Activated naive CD4-positive, alpha-beta T cell treated with anti-CD3 and anti-CD28 coated beads, Interleukin-2, amount 50 U/mL, for 24 hours (primary cell): ENCODE results near the gene PAQR8.

Source experiments
- H3K27ac Mint-ChIP-seq: one replicate; pipeline ENCODE4 v1.8.0; 2021; ENCODE audit warnings: mild to moderate bottlenecking, mixed read lengths
- H3K27me3 Mint-ChIP-seq: one replicate; pipeline ENCODE4 v1.8.0; 2021; ENCODE audit warnings: mixed read lengths
- H3K36me3 Mint-ChIP-seq: one replicate; pipeline ENCODE4 v1.8.0; 2021; ENCODE audit warnings: mixed read lengths
- H3K4me1 Mint-ChIP-seq: one replicate; pipeline ENCODE4 v1.8.0; 2021; ENCODE audit warnings: mixed read lengths
- H3K4me3 Mint-ChIP-seq: one replicate; pipeline ENCODE4 v1.8.0; 2021; ENCODE audit warnings: mild to moderate bottlenecking, mixed read lengths
- H3K9me3 Mint-ChIP-seq: one replicate; pipeline ENCODE4 v1.8.0; 2021; ENCODE audit warnings: mixed read lengths

The PAQR8 gene

DNA sequence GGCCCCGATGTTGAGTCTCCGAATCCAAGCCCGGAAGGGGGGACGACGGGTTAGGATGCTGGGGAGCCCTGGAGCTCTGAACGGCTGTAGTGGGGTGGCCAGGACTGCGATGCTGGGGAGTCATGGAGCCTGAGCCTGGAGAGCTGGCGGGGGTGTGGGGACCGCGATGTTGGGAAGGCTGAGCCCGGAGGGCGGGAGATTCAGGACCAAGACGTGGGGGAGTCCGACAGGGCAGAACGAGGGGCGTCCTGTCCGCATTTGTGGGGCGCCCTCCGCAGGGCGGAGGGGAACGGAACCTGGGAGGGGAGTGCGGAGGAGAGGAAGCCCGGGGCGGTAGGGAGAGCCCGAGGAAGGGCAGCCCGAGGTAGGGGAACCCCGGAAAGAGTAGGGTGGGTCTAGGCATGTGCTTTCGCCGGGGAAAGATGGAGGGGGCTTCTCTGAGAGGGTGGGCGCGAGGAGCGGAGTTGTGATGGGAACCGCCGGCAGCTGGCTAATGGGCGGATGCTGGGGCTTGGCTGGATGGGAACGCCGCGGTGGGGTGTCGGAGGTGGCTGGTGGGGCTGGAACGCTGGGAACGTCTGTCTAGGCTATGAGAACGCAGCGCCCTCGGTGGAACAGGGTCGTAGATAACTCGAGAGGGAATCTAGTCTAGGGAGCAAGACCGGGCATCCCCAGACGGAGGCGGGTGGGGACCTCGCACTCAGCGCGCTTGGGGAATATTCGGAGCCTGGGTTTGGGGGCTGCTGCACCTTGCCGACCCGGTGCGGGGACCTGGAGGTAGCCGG lies 684 bp downstream of the PAQR8 start:
- Mint-ChIP-seq H3K9me3 (no peaks in the 10 kb centered on the region), H3K4me1 (peaks cover 51% of the 10 kb centered on the region), H3K36me3 (peaks cover 2% of the 10 kb centered on the region), H3K4me3 (peak overlapping the region; percentile 95), H3K27ac (peak overlapping the region; percentile 96), H3K27me3 (no peaks in the 10 kb centered on the region)

DNA sequence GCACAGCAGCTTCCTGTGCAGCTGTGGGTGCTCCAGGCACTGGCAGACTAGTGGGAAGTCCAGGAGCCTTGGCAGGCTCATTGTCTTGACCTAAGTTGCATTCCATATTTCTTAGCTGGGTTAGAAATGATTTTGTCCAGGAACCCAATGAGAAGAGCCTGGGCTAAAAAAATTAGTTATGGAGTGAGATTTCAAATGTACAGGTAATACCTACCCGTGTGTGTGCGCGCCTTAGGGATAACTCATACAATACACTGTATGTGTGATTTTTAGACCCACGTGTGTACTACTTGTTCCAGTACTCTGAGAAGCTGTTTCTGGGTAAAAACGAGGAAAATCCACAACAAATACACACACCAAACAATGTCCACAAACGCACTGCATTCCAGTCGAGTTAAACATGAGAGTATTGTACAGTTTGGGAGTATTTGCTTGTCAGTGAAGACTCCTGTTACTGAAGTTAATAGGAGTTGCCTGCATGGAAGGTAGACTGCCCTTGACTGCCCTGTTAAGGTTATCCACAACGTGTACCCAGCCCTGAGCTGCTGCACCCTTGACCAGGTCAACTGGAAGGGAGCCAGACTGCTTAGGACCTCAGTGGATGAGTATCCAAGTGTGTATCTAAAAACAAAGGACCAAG lies 1.4 kb downstream of the PAQR8 start:
- Mint-ChIP-seq H3K4me3 (peak overlapping the region; percentile 95), H3K27ac (peak overlapping the region; percentile 96), H3K9me3 (no peaks in the 10 kb centered on the region), H3K27me3 (no peaks in the 10 kb centered on the region), H3K4me1 (peaks cover 59% of the 10 kb centered on the region), H3K36me3 (peaks cover 6% of the 10 kb centered on the region)

DNA sequence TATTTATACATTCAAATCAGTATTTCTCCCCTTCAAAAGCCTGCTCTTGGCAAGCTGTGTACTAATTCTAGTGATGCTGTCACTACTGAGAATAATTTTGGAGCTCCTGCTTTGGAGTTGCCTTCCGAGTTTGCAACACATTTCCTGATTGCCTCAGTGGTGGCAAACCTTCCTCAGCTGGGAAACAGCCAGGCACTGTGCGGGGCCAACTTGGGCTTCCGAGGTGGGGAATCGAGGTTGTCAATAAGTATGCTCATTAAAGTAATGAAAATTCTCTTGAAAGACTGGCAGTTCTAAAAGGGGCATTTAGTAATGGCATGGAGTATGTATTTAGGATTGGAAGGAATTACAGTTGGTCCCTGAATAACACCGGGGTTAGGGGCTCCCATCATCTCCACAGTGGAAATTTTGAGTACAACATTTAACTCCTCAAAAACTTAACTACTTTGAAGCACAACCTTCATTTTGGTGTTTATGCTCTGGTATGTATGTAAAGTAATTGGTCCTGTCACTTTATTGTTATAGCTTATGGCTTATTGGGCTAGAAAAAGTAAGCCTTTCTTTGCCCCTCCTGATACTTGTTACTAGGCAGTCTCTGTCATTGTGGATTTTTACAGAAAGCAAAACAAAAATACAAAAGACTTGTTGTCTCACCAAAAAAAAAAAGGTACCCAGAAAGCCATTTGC lies 2.7 kb downstream of the PAQR8 start:
- Mint-ChIP-seq H3K27me3 (no peaks in the 10 kb centered on the region), H3K4me3 (peak overlapping the region; percentile 95), H3K4me1 (peaks cover 71% of the 10 kb centered on the region)

DNA sequence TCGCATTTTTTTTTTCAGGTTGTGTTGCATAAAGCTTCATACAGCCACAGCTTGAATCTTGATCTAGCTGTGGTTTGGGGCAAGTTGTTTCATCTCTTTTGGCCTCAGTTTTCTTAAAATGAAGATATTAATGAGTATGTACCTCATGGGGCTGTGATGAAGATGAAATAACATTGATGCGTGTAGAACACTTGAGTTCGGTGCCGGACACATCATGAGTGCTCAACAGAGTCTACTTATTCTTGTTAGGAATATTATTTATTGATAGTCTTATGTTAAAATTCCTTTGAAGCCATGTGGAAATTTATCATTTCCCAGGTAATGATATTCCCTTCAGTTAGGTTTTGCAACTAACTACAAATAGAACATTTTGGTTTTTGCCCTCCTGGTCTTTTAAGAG lies 3.4 kb downstream of the PAQR8 start:
- Mint-ChIP-seq H3K9me3 (no peaks in the 10 kb centered on the region), H3K4me1 (peaks cover 78% of the 10 kb centered on the region), H3K27me3 (no peaks in the 10 kb centered on the region), H3K27ac (peak overlapping the region; percentile 74), H3K36me3 (peaks cover 10% of the 10 kb centered on the region), H3K4me3 (no peak overlapping the region)

More for the DNA sequence above, 2.7 kb downstream of the PAQR8 start:
- Mint-ChIP-seq H3K9me3 (no peaks in the 10 kb centered on the region), H3K27ac (peak overlapping the region; percentile 74), H3K36me3 (peaks cover 10% of the 10 kb centered on the region)

DNA sequence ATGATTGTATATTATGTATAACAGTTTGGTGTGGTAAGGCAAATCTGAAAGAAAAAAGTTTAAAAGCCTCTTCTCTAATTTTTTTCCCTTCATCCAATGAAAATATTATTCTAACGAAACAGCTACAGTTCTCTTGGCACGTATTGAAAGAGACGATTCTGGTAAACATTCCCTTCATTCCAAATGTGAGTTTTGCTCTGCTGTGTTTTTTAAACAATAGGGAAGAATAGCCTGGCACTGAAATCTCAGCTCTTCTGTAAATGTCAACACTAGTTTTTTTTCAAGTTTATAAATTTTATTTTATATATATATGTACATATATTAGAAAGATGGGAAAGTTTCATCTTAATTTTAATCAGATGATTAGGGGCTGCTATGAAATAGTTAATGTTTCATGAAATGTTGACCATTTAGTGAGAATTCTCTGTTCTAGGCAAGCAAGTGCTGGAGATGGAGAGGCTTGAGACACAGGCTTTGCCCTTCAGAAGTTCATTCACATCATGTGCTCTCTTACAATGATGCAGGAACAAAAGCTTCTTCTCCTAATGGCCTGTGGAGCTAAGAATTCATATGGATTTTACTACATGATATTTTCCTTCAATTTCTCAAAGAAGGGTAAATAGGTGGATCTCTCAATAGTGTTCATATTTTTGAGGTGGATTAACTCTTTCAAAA lies 4.1 kb downstream of the PAQR8 start:
- Mint-ChIP-seq H3K9me3 (no peaks in the 10 kb centered on the region), H3K27ac (peak overlapping the region; percentile 30), H3K27me3 (no peaks in the 10 kb centered on the region), H3K4me1 (peaks cover 85% of the 10 kb centered on the region), H3K4me3 (no peak overlapping the region), H3K36me3 (peaks cover 13% of the 10 kb centered on the region)

DNA sequence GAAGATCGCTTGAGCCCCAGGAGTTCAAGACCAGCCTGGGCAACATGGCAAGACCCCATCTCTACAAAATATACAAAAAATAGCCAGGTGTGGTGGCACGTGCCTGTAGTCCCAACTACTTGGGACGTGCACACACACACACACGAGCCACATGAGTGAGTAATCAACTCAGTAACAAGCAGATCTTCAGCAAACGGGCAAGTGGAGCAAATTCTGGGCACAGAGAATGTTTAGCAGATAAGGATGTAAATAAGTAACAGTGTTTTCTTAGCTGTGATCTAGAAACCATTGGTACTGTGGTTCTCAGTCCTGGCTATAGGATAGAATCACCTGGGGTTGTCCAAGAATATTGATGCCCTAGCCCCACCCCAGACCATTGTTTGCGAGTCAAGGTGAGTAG lies 6.1 kb downstream of the PAQR8 start:
- Mint-ChIP-seq H3K4me1 (peaks cover 93% of the 10 kb centered on the region), H3K27ac (peak overlapping the region; percentile 86), H3K36me3 (peaks cover 13% of the 10 kb centered on the region), H3K27me3 (no peaks in the 10 kb centered on the region), H3K9me3 (no peaks in the 10 kb centered on the region), H3K4me3 (no peak overlapping the region)

DNA sequence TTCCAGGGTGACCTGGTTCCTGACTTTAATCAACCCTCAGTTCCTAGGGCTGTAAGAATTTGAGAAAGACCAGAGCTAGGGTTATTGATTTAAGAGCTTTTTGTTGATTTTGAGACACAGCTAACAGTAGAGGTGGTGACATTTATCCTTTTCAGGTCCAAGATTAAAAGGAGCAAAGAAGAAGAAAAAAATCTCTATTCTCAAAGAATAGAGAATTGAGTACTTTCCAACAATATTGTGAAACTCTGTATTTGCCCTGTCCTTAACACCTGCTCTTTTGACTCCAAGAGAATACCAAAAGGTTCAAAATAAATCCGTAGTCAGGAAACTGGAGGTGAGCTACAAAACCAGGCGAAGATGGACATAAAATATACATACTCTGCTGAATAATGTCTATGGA lies 7.3 kb downstream of the PAQR8 start:
- H3K27ac Mint-ChIP-seq, result peak overlapping the region; percentile 79
- no peaks in the 10 kb centered on the region for H3K9me3 Mint-ChIP-seq
- no peaks in the 10 kb centered on the region for H3K27me3 Mint-ChIP-seq
- H3K4me1 Mint-ChIP-seq, result peaks cover 87% of the 10 kb centered on the region
- peaks cover 22% of the 10 kb centered on the region for H3K36me3 Mint-ChIP-seq
- no peak overlapping the region for H3K4me3 Mint-ChIP-seq

DNA sequence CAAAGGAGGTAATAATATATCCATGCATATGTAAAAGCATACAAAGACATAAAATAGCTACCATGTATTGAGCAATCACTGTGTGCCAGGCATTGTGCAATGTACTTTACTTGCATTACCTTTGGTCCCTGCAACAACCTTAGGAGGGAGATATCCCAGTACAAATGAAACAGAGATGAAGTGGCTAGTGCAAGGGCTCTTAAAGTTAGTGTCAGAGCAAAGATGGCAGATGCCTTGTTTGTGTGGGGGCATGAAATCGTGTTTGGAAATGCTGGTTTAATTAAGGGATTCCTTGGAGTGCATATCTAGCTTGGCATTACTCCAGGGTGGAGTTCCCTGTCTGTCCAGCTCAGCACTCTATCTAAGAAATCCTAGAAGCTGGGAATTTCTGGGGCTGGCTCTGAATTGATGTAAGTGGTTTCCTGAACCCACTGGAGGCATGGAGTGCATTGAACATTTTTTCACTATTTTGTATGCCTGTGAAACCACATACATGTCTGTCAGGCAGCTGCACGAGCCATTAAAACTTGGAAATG lies 9.8 kb downstream of the PAQR8 start:
- Mint-ChIP-seq H3K4me1 (peaks cover 85% of the 10 kb centered on the region), H3K9me3 (no peaks in the 10 kb centered on the region), H3K27ac (peak overlapping the region; percentile 65), H3K27me3 (no peaks in the 10 kb centered on the region), H3K4me3 (no peak overlapping the region), H3K36me3 (peaks cover 26% of the 10 kb centered on the region)

DNA sequence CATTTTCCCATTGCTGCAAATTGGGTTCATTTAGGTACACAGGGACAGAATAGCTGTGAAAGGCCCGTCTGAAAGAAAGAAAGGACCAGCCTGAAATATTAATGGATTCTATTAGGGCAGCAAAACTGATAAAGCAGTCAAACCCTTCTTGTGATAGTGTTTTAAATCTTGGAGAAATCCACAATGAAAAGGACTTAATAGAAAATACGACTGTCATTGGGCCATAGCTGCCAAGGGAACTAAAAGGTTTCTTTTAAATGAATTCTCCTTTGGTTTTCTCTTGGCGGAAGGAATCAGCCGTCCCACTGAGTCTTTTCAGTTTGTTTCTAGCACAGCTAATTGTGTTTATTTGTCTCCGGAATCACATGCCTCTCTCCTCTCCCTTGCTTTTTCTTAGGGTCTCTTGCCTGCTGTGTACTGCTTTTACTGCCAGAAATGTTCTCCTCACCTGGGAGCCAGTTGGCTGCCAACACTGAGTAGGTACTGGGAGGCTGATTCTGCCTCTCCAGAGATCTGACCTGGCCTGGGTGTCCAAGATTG lies 11.3 kb downstream of the PAQR8 start:
- H3K4me1 Mint-ChIP-seq, result peaks cover 85% of the 10 kb centered on the region
- no peak overlapping the region for H3K4me3 Mint-ChIP-seq
- peaks cover 23% of the 10 kb centered on the region for H3K36me3 Mint-ChIP-seq
- H3K9me3 Mint-ChIP-seq, result no peaks in the 10 kb centered on the region
- no peaks in the 10 kb centered on the region for H3K27me3 Mint-ChIP-seq
- peak overlapping the region; percentile 85 for H3K27ac Mint-ChIP-seq

DNA sequence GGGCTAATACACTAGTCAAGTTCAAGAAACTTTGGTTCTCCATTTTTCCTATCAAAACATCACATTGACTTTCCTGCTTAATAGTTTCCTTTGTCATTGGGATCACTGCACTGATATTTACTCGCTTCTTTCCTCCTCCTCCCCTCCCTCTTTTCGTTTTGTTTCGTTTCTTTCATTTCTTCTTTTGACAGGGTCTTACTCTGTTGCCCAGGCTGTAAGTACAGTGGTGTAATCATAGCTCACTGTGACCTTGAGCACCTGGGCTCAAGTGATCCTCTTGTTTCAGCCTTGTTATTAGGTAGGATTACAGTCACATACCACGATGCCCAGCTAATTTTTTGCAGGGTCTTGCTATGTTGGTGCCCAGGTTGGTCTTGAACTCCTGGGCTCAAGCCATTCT lies 12.3 kb downstream of the PAQR8 start:
- Mint-ChIP-seq H3K4me3 (no peak overlapping the region), H3K4me1 (peaks cover 81% of the 10 kb centered on the region), H3K27ac (peak overlapping the region; percentile 61), H3K9me3 (no peaks in the 10 kb centered on the region), H3K36me3 (peaks cover 22% of the 10 kb centered on the region), H3K27me3 (no peaks in the 10 kb centered on the region)

DNA sequence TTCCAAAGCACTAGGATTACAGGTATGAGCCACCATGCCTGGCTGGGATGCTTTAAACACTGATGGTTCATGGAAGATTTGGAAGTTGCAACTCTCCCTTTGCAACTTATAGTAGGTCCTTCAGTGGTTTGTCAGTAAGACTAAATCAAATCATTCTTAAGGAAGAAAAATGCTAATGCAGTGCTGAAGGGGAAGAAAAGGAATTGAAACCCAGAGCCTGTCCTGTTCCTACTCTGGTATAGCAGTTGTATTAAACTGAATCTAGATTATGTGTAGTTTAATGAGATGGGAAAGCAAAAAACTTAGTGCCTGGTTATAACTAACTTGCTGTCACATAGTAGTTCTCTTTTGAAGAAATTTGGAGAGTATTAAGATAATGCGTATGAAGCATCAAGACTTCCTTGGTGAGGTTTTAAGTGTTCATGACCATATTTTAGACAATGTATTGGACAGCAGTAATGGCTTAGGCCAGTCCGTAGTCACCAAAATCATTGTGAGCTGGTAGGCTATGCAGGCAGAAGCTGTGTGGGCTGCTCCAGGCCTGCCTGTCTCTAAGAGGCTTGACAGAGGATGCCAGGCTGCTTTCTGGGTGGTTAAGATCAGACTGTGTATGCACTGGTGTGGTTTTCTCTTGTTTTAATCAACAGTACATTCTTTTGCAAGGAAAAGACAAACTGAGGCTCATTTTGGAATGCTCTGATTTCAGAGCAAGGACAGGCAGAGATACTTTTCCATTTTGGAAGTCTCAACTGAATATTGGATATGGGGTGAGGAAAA lies 14.0 kb downstream of the PAQR8 start:
- H3K4me3 Mint-ChIP-seq, result peak overlapping the region; percentile 70
- H3K36me3 Mint-ChIP-seq, result peaks cover 19% of the 10 kb centered on the region
- H3K4me1 Mint-ChIP-seq, result peaks cover 77% of the 10 kb centered on the region
- H3K27me3 Mint-ChIP-seq, result no peaks in the 10 kb centered on the region
- no peaks in the 10 kb centered on the region for H3K9me3 Mint-ChIP-seq
- H3K27ac Mint-ChIP-seq, result peak overlapping the region; percentile 84

DNA sequence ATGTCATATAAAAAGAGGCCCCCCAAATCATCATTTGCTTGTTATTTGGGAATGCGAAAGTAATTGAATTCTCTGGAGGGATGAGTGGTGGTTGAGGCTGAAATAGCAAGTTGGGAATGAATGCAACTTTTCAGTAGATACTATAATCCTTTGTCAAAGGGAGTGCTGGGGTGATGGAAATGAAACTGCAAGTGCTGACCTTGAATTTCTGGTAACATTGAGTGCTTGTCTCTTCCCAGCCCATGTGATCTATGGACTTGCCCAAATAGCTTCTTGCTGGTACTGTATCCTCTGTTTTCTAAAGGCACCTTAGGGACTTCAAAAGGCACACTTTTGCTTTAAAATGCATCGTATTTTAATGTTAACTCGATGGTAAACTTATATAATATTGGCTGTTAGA lies 14.8 kb downstream of the PAQR8 start:
- Mint-ChIP-seq H3K4me3 (peak overlapping the region; percentile 75), H3K27ac (peak overlapping the region; percentile 95), H3K27me3 (no peaks in the 10 kb centered on the region), H3K4me1 (peaks cover 79% of the 10 kb centered on the region), H3K9me3 (no peaks in the 10 kb centered on the region), H3K36me3 (peaks cover 21% of the 10 kb centered on the region)

DNA sequence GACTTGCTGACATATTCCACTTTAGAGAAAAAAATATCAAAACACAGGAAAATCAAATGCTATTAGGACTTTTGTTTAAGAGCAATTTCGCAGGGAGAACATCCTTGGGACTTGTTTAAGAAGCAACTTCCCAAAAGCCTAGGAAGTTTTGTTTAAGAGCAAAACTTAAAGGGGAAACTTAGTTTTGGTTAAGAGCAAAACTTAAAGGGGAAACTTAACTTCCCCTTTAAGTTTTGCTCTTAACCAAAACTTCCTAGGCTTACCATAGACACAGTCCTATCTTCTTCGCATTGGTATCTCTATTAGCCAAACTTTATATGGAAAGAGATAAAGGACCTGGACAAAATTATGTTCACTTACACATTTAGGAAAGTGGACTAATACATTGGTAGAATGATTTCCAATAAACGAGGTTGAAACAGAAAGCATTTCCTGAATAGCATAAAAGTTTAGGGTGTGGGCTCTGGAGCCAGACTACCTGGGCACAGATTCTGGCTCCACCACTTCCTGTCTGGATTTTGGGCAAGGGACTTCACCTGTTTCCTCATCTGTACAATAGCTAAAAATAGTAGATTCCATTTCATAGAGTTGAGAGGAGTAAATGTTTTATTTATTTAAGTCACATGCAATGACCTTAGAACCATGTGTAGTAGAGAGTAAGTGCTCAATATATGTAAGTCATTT lies 15.7 kb downstream of the PAQR8 start:
- Mint-ChIP-seq H3K9me3 (no peaks in the 10 kb centered on the region), H3K4me3 (peak overlapping the region; percentile 75), H3K27me3 (no peaks in the 10 kb centered on the region), H3K27ac (peak overlapping the region; percentile 98), H3K36me3 (peaks cover 25% of the 10 kb centered on the region), H3K4me1 (peaks cover 77% of the 10 kb centered on the region)

DNA sequence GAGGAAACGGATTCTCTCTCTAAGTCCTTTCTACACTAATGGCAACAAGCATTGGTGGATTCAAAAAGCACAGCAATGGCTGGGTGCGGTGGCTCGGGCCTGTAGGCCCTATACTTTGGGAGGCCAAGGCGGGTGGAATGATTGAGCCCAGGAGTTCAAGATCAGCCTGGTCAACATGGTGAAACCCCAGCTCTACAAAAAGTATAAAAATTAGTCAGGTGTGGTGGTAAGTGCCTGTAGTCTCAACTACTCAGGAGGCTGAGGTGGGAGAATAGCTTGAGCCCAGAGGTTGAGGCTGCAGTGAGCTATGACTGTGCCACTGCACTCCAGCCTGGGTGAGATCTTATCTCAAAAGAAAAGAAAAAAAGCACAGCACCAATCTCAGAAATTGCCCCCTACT lies 19.3 kb downstream of the PAQR8 start:
- Mint-ChIP-seq H3K27ac (peak overlapping the region; percentile 55), H3K9me3 (peaks cover 7% of the 10 kb centered on the region), H3K27me3 (no peaks in the 10 kb centered on the region), H3K4me1 (peaks cover 81% of the 10 kb centered on the region), H3K4me3 (peak overlapping the region; percentile 39), H3K36me3 (peaks cover 27% of the 10 kb centered on the region)
